ENCODE measurements around the gene ABCA3.
"Not testable (repeated sequence)": the region's sequence is repeated elsewhere in the genome, so short reads cannot be mapped to it uniquely, and the experiment has no call there.

The ABCA3 gene

GRCh38 chr16:2252806-2253148 lies 87.8 kb downstream of the ABCA3 start:
- DNase-seq = no peak

GRCh38 chr16:2251296-2252111 lies 89.0 kb downstream of the ABCA3 start, which contains the start of gene ECI1:
Gene ECI1 (minus strand): TSS chr16:2251587. CDS start chr16:2251566, 21 bp downstream.
- DNase-seq = peak; percentile 53

GRCh38 chr16:2250652-2251295 lies 89.8 kb downstream of the ABCA3 start:
- no peak for DNase-seq

GRCh38 chr16:2246301-2246885 lies 94.1 kb downstream of the ABCA3 start:
- DNase-seq = no peak

- DNase-seq = no peak
These were observed 95.4 kb downstream of the ABCA3 start for GRCh38 chr16:2244926-2245795.

- no peak for DNase-seq
These were observed 96.2 kb downstream of the ABCA3 start for GRCh38 chr16:2244301-2244700.

- DNase-seq = no peak
These were observed 96.7 kb downstream of the ABCA3 start for GRCh38 chr16:2243781-2244180.

GRCh38 chr16:2243031-2243528 lies 97.4 kb downstream of the ABCA3 start:
- DNase-seq = no peak

- DNase-seq = no peak
These were observed 97.9 kb downstream of the ABCA3 start for GRCh38 chr16:2242598-2242997.

GRCh38 chr16:2240331-2240730 lies 100.2 kb downstream of the ABCA3 start:
- DNase-seq = not testable (repeated sequence)

- DNase-seq = no peak
These were observed 101.5 kb downstream of the ABCA3 start for GRCh38 chr16:2238838-2239675.

GRCh38 chr16:2238150-2238837 lies 102.2 kb downstream of the ABCA3 start:
- DNase-seq = no peak

GRCh38 chr16:2237493-2238149 lies 102.9 kb downstream of the ABCA3 start:
- DNase-seq = no peak

GRCh38 chr16:2237102-2237482 lies 103.4 kb downstream of the ABCA3 start:
- no peak for DNase-seq

- DNase-seq = no peak
These were observed 104.0 kb downstream of the ABCA3 start, which contains the start of gene DNASE1L2 for GRCh38 chr16:2236337-2237101. Gene DNASE1L2 (plus strand): TSS chr16:2236444. CDS start chr16:2236817, 373 bp downstream.

- DNase-seq = no peak
These were observed 104.7 kb downstream of the ABCA3 start for GRCh38 chr16:2235695-2236336.

GRCh38 chr16:2235234-2235651 lies 105.3 kb downstream of the ABCA3 start:
- no peak for DNase-seq

- no peak for DNase-seq
These were observed 105.7 kb downstream of the ABCA3 start for GRCh38 chr16:2234813-2235170.
